HL-60 (cell line): ENCODE data around the gene PNPLA7.
"Not testable (repeated sequence)": the region's sequence is repeated elsewhere in the genome, so short reads cannot be mapped to it uniquely, and the experiment has no call there.

Experiments used
- GABPA ChIP-seq: IDR thresholded peaks from 2 replicates; pipeline ENCODE4 v1.6.1; 2012; ENCODE audit warnings: low read depth
- POLR2AphosphoS5 ChIP-seq: IDR thresholded peaks from 2 replicates; pipeline ENCODE4 v1.6.1; 2012; ENCODE audit warnings: low read depth
- SPI1 ChIP-seq: IDR thresholded peaks from 2 replicates; pipeline ENCODE4 v1.6.1; 2012; ENCODE audit warnings: low read depth, mild to moderate bottlenecking, borderline replicate concordance
- TF ChIP-seq, protein P1 (sequence below): IDR thresholded peaks from one replicate; pipeline ENCODE4 v1.5.1; 2011; ENCODE audit warnings: low read length, control low read depth, inconsistent platforms; ENCODE audit not compliant: insufficient read depth

GRCh38 chr9:137513136-137513535 is 37.1 kb downstream of the PNPLA7 start:
- TF ChIP-seq, protein P1, sequence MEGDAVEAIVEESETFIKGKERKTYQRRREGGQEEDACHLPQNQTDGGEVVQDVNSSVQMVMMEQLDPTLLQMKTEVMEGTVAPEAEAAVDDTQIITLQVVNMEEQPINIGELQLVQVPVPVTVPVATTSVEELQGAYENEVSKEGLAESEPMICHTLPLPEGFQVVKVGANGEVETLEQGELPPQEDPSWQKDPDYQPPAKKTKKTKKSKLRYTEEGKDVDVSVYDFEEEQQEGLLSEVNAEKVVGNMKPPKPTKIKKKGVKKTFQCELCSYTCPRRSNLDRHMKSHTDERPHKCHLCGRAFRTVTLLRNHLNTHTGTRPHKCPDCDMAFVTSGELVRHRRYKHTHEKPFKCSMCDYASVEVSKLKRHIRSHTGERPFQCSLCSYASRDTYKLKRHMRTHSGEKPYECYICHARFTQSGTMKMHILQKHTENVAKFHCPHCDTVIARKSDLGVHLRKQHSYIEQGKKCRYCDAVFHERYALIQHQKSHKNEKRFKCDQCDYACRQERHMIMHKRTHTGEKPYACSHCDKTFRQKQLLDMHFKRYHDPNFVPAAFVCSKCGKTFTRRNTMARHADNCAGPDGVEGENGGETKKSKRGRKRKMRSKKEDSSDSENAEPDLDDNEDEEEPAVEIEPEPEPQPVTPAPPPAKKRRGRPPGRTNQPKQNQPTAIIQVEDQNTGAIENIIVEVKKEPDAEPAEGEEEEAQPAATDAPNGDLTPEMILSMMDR: not testable (repeated sequence)
- TF ChIP-seq POLR2AphosphoS5, GABPA, SPI1: not testable (repeated sequence)
